Tibial nerve (tissue), 3 donors: ENCODE measurements around the gene KCNQ1.

Source experiments
- POLR2A ChIP-seq, 2 donors: fragments of 450-650 bp; IDR thresholded peaks; one replicate each; pipeline ENCODE4 v1.6.1; 2017; ENCODE audit warnings: antibody characterized with exemption in 2 of 2, mild to moderate bottlenecking in 2 of 2, moderate library complexity in 2 of 2
- TF ChIP-seq, protein P1 (sequence below), 5 experiments: fragments of 200-600 bp in 3 of 5; fragments of 450-650 bp in 2 of 5; sonication (generic) in 3 of 5; IDR thresholded peaks; one replicate each; pipeline ENCODE4 v1.5.1; 2016 to 2019; ENCODE audit warnings: antibody characterized with exemption in 5 of 5, mild to moderate bottlenecking in 3 of 5, moderate library complexity in 2 of 5

- TF ChIP-seq, protein P1, sequence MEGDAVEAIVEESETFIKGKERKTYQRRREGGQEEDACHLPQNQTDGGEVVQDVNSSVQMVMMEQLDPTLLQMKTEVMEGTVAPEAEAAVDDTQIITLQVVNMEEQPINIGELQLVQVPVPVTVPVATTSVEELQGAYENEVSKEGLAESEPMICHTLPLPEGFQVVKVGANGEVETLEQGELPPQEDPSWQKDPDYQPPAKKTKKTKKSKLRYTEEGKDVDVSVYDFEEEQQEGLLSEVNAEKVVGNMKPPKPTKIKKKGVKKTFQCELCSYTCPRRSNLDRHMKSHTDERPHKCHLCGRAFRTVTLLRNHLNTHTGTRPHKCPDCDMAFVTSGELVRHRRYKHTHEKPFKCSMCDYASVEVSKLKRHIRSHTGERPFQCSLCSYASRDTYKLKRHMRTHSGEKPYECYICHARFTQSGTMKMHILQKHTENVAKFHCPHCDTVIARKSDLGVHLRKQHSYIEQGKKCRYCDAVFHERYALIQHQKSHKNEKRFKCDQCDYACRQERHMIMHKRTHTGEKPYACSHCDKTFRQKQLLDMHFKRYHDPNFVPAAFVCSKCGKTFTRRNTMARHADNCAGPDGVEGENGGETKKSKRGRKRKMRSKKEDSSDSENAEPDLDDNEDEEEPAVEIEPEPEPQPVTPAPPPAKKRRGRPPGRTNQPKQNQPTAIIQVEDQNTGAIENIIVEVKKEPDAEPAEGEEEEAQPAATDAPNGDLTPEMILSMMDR (IDR thresholded peaks at IDR 0.05): no peak
- no peak for TF ChIP-seq POLR2A (IDR thresholded peaks at IDR 0.05)
These were observed 139.6 kb downstream of the KCNQ1 start for GRCh38 chr11:2584434-2584811.
